K562 (cell line): ENCODE results near the gene LRRC49. TPM values are rescaled to one million over a fixed set of nuclear protein-coding genes. Genes with fewer than 3 reads are reported as not detected.

ENCODE experiments used
- ATAC-seq: fragments of 200-7000 bp; cut with Tn5 transposase; 3 replicates; pipeline ENCODE4 v1.9.1; 2020; ENCODE audit warnings: moderate library complexity
- BruUV-seq: library from RNA; stranded (reverse); fragments of 400-500 nt; replicated peaks from 2 replicates; lab custom pipeline; 2021; lab: Mats Ljungman, UMichigan
- CTCF ChIA-PET: fragments of 300-600 bp; formaldehyde crosslinking; extraction: SDS; loops from one replicate; lab custom pipeline; 2021; ENCODE audit warnings: low intra/inter-chr PET ratio; lab: Yijun Ruan, JAX
- POLR2A ChIA-PET: fragments of 300-600, 350-650 bp; sonication (Branson Sonifier 250); formaldehyde crosslinking; extraction: SDS; loops from one replicate; lab custom pipeline; 2021; ENCODE audit warnings: antibody characterized with exemption, inconsistent platforms; lab: Yijun Ruan, JAX
- DNase-seq, 4 experiments: peaks; one replicate each; pipeline versions ENCODE4 v3.0.0 to v3.0.0-alpha.2; 2011 to 2018; ENCODE audit warnings: low spot score in 3 of 4, mixed read lengths in 3 of 4; ENCODE audit errors: extremely low read depth in 1 of 4
- FAIRE-seq: peaks from 2 replicates; lab custom pipeline; 2011; peaks lifted over from hg19 to GRCh38; lab: Jason Lieb, UNC
- H2AFZ ChIP-seq: 2 replicates; pipeline ENCODE4 v1.6.0; 2011; ENCODE audit warnings: low read depth, low read length, control low read depth, inconsistent platforms
- H3K27ac ChIP-seq: fragments of 200-600 bp; 3 replicates; pipeline ENCODE4 v1.8.0; 2011; ENCODE audit warnings: low read depth, mild to moderate bottlenecking, control low read depth, inconsistent platforms, low read length, moderate library complexity, mixed read lengths; ENCODE audit errors: extremely low read depth
- H3K27me3 ChIP-seq, 2 experiments: fragments of 300-600 bp in 1 of 2; 2 replicates in 1 of 2; 3 replicates in 1 of 2; pipeline versions ENCODE4 v1.6.0 to v1.8.0; 2011; ENCODE audit warnings: inconsistent platforms in 2 of 2, low read length in 2 of 2, mild to moderate bottlenecking in 1 of 2, mixed read lengths in 1 of 2, moderate library complexity in 1 of 2; ENCODE audit not compliant: control insufficient read depth in 2 of 2, insufficient read depth in 2 of 2
- H3K36me3 ChIP-seq: fragments of 300-600 bp; 3 replicates; pipeline ENCODE4 v1.8.0; 2011; ENCODE audit warnings: mild to moderate bottlenecking, low read length, inconsistent platforms; ENCODE audit not compliant: control insufficient read depth, insufficient read depth
- H3K4me1 ChIP-seq, 2 experiments: fragments of 200-600 bp in 1 of 2; replicated peaks in 1 of 2; 2 replicates in 1 of 2; 3 replicates in 1 of 2; pipeline versions ENCODE4 v1.5.1 to v1.8.0; 2011; ENCODE audit warnings: inconsistent platforms in 2 of 2, low read length in 2 of 2, mild to moderate bottlenecking in 1 of 2, mixed read lengths in 1 of 2, moderate library complexity in 1 of 2; ENCODE audit not compliant: control insufficient read depth in 2 of 2, insufficient read depth in 2 of 2
- H3K4me2 ChIP-seq: 2 replicates; pipeline ENCODE4 v1.6.1; 2011; ENCODE audit warnings: low read length, control low read depth, inconsistent platforms, mixed read lengths; ENCODE audit not compliant: insufficient read depth
- H3K4me3 ChIP-seq: fragments of 200-600 bp; sonication (generic), shearing (Covaris generic); 2 replicates; pipeline ENCODE4 v1.5.1; 2016; ENCODE audit warnings: control low read depth, inconsistent platforms
- H3K79me2 ChIP-seq: fragments of 200-600 bp; 3 replicates; pipeline ENCODE4 v1.8.0; 2011; ENCODE audit warnings: low read length, inconsistent platforms; ENCODE audit not compliant: control insufficient read depth, insufficient read depth
- H3K9ac ChIP-seq, 2 experiments: 2 replicates each; pipeline versions ENCODE4 v1.6.0 to v1.6.1; 2011; ENCODE audit warnings: low read depth in 2 of 2, low read length in 2 of 2, control low read depth in 1 of 2, inconsistent platforms in 1 of 2, mild to moderate bottlenecking in 1 of 2, mixed read lengths in 1 of 2; ENCODE audit not compliant: insufficient read depth in 1 of 2
- H3K9me1 ChIP-seq: one replicate; pipeline ENCODE4 v1.6.0; 2011; ENCODE audit warnings: inconsistent platforms, mild to moderate bottlenecking, low read length, moderate library complexity; ENCODE audit not compliant: control insufficient read depth, insufficient read depth
- H3K9me3 ChIP-seq: replicated peaks from 2 replicates; pipeline ENCODE4 v1.5.1; 2011; ENCODE audit warnings: low read depth, low read length, inconsistent platforms; ENCODE audit not compliant: control insufficient read depth, insufficient read depth
- H4K20me1 ChIP-seq: replicated peaks from 2 replicates; pipeline ENCODE4 v1.6.1; 2011; ENCODE audit warnings: low read length, inconsistent platforms, mixed read lengths; ENCODE audit not compliant: control insufficient read depth, insufficient read depth
- C11orf30 ChIP-seq: fragments of 450-650 bp; IDR thresholded peaks from 2 replicates; pipeline ENCODE4 v1.6.1; 2016; ENCODE audit warnings: low read depth, mild to moderate bottlenecking
- CBX2 ChIP-seq: fragments of 200-600 bp; sonication (generic); IDR thresholded peaks from one replicate; pipeline ENCODE4 v1.6.1; 2012; ENCODE audit warnings: mild to moderate bottlenecking, low read length, inconsistent platforms; ENCODE audit not compliant: insufficient read depth, poor library complexity, severe bottlenecking
- CCNT2 ChIP-seq: IDR thresholded peaks from 2 replicates; pipeline ENCODE4 v1.6.1; 2011; ENCODE audit warnings: borderline replicate concordance, low read depth, mild to moderate bottlenecking, moderate library complexity, mixed read lengths, low read length; ENCODE audit not compliant: insufficient read length; ENCODE audit errors: extremely low read depth
- ESRRA ChIP-seq: fragments of 450-650 bp; IDR thresholded peaks from 2 replicates; pipeline ENCODE4 v1.6.1; 2014; ENCODE audit warnings: low read depth, mild to moderate bottlenecking, moderate library complexity, borderline replicate concordance
- JUN ChIP-seq, 2 experiments: sonication (generic) in 1 of 2; formaldehyde crosslinking in 1 of 2; IDR thresholded peaks; 2 replicates each; pipeline versions ENCODE4 v1.6.1 to v1.8.0; 2012 to 2022; ENCODE audit warnings: borderline replicate concordance in 2 of 2, mild to moderate bottlenecking in 2 of 2, improper control_type of control experiment in 1 of 2, low read depth in 1 of 2, low read length in 1 of 2, missing genetic modification reagents in 1 of 2
- KDM5B ChIP-seq: fragments of 200-600 bp; sonication (generic); IDR thresholded peaks from 2 replicates; pipeline ENCODE4 v1.6.1; 2012; ENCODE audit warnings: low read depth, mild to moderate bottlenecking, moderate library complexity, low read length, control low read depth, inconsistent platforms; ENCODE audit not compliant: insufficient replicate concordance
- NBN ChIP-seq: fragments of 450-650 bp; IDR thresholded peaks from 2 replicates; pipeline ENCODE4 v1.6.1; 2016; ENCODE audit warnings: low read depth, mild to moderate bottlenecking
- OTX1 ChIP-seq: fragments of 450-650 bp; formaldehyde crosslinking; IDR thresholded peaks from 2 replicates; pipeline ENCODE4 v1.4.0; 2022; ENCODE audit warnings: mild to moderate bottlenecking
- PCBP2 ChIP-seq: fragments of 200-400 bp; formaldehyde crosslinking; IDR thresholded peaks from 2 replicates; pipeline ENCODE4 v1.6.1; 2018; ENCODE audit warnings: low read length, low read depth, mild to moderate bottlenecking, moderate library complexity; ENCODE audit not compliant: poor library complexity, severe bottlenecking
- PREB ChIP-seq: sonication (generic); formaldehyde crosslinking; IDR thresholded peaks from 2 replicates; pipeline ENCODE4 v1.8.1; 2023; ENCODE audit warnings: mild to moderate bottlenecking, missing genetic modification reagents
- PTBP1 ChIP-seq: fragments of 200-400 bp; formaldehyde crosslinking; IDR thresholded peaks from 2 replicates; pipeline ENCODE4 v1.6.1; 2017; ENCODE audit warnings: low read depth, low read length
- SRSF3 ChIP-seq: fragments of 200-400 bp; formaldehyde crosslinking; IDR thresholded peaks from 2 replicates; pipeline ENCODE4 v1.6.1; 2016; ENCODE audit warnings: mild to moderate bottlenecking, low read length, moderate library complexity; ENCODE audit not compliant: insufficient read depth
- ZBTB12 ChIP-seq: fragments of 250-450 bp; sonication (Bioruptor Pico); IDR thresholded peaks from 2 replicates; pipeline ENCODE4 v1.4.0; 2020
- in situ Hi-C: fragments of 300-500 bp; cut with MboI; formaldehyde crosslinking; loops from 4 replicates; pipeline ENCODE4 v1.15.0; 2018; ENCODE audit warnings: inconsistent platforms, mixed read lengths
- intact Hi-C: fragments of 100-400 bp; cut with micrococcal nuclease; formaldehyde crosslinking; loops from 2 replicates; pipeline ENCODE4 v1.14.2; 2022
- polyA plus RNA-seq, 8 experiments: library from polyadenylated mRNA; depleted of rRNA in 4 of 8; stranded (reverse) in 5 of 8; unstranded in 3 of 8; fragments of >200 nt; fragmentation: Nextera tagmentation in 2 of 8; fragmentation: Illumina TruSeq in 1 of 8; extraction: Ambion mirVana in 2 of 8; extraction: Trizol in 1 of 8; gene quantifications; 2 replicates each; pipeline versions ENCODE4 v1.2.1 to v1.2.3, GENCODE V29; 2011 to 2014; ENCODE audit warnings: inconsistent platforms in 1 of 8, missing spikeins in 1 of 8
- total RNA-seq, 7 experiments: library from RNA; depleted of rRNA in 6 of 7; stranded (reverse); fragments of >200 nt in 6 of 7; fragmentation: Illumina TruSeq in 2 of 7; extraction: Trizol in 2 of 7; gene quantifications; 2 replicates each; pipeline versions ENCODE4 v1.2.1 to v1.2.3, GENCODE V29; 2011 to 2021; ENCODE audit warnings: low replicate concordance in 1 of 7

LRRC49 gene
- total and polyA plus RNA-seq, 9 of the 15 experiments (the other 6 are each of a cell fraction or from before 2014, with no cell fraction given), result 0.32 TPM; not detected in 8

GRCh38 chr15:71056111-71056510 is 163.5 kb downstream of the LRRC49 start (continued):
- TF ChIP-seq KDM5B (no peak), ESRRA (no peak)

GRCh38 chr15:71057143-71057542 is 164.5 kb downstream of the LRRC49 start:
- Histone ChIP-seq H3K79me2 (no peaks in the 10 kb centered on the region), H3K9me3 (no peaks in the 10 kb centered on the region), H3K27ac (no peak overlapping the region), H3K9me1 (no peaks in the 10 kb centered on the region), H3K36me3 (no peaks in the 10 kb centered on the region), H3K9ac (no peak overlapping the region)
- ATAC-seq (no peak), FAIRE-seq (no peak), DNase-seq (no peak)
- POLR2A ChIA-PET, result no interaction called here
- BruUV-seq, result no TSS peak
- no peak for TF ChIP-seq PREB (CRISPR knock-in tag)
- no peak for TF ChIP-seq PTBP1
- TF ChIP-seq CCNT2, result no peak
- TF ChIP-seq JUN (IDR thresholded peaks at IDR 0.05; ENCODE audit: borderline replicate concordance, low read depth, low read length), result no peak
- no peak for TF ChIP-seq JUN (CRISPR knock-in tag; IDR thresholded peaks at IDR 0.05; ENCODE audit: borderline replicate concordance)
- no peak for TF ChIP-seq CBX2
- no peak for TF ChIP-seq PCBP2
- no peak for TF ChIP-seq OTX1 (CRISPR knock-in tag)
- no peak for TF ChIP-seq ZBTB12 (CRISPR knock-in tag)
- TF ChIP-seq C11orf30, result no peak
- no peak for TF ChIP-seq SRSF3
- no peak for TF ChIP-seq NBN
- TF ChIP-seq, all 486 proteins: peak for 0
- Histone ChIP-seq H3K4me3 (no peak overlapping the region), H3K4me2 (no peak overlapping the region), H4K20me1 (no peaks in the 10 kb centered on the region), H3K27me3 (no peaks in the 10 kb centered on the region), H3K4me1 (no peaks in the 10 kb centered on the region), H2AFZ (no peak overlapping the region)
- CTCF ChIA-PET, result no interaction called here
- in situ Hi-C loops, result no loop called here
- intact Hi-C loops, result no loop called here
